Amniotic stem cell (primary cell): Measurements from ENCODE around the gene EHD4.
A peak's percentile ranks its signal among the peaks of the same experiment; 100 is the strongest.

Experiments used
- DNase-seq: peaks from one replicate; lab custom pipeline; 2025; lab: John Stamatoyannopoulos, UW

The EHD4 gene

DNA sequence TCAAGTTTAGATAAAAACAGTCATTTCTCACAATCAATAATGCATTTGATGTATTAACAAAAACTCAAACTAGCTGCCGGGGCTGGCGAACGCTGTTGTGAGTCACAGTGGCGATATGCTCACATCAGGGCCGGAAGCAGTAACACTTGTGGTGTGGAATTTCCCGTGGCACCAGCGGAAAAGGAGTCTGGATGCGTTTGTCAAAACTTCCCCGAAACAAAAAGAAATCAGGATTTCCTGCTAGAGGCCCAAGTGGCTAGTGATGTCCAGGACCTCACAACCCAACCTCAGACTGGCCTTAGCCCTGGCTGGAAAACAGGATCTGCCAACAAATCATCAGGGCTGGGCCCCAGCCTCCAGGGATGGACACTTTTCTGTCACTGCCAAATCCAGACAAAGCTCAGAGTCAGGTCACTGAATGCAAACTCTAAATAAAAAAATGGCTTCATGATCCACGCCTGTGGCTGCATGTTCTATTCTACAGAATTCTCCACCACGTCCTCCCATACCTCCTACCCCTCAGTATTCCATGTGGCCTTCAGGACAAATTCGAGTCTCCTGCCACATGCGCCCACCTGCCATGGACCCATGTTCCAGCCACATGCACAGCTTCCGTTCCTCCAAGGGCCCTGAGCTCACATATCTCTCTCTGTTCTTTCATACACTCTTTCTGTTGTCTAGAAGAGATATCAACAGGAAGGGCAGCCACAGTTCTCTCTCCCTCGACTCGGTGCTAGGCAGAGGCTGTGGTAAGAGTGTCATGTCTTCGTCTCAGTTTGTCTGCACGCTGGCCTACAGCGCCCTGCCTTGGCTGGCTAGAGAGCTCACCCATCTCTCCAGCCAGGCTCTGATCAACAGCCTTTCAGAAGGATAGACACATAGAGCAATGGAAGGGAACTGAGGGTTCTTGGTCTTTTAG is 35.4 kb downstream of the EHD4 start:
- DNase-seq = no peak

- no peak for DNase-seq
Observed at GRCh38 chr15:41936155-41936554, 36.2 kb downstream of the EHD4 start.

- DNase-seq = no peak
Observed at GRCh38 chr15:41935566-41936020, 36.8 kb downstream of the EHD4 start.

DNA sequence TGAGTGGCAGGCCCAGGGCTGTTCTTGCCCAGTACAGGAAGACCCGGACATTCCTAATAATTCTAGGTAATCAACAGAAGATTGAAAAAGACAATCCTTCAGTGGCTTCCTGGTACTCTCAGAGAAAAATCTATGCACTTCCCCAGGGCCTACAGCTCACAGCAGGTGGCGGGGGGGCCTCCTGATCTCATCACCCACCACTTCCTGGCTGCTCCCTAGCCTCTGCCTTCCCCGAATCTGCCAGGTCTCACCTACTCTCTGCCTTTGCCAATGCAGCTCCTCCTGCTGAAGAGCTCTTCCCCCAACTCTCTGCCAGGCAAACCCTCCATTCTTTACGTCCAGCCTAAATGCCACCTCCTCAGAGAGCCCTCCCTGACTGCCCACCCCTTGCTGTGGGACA is 37.5 kb downstream of the EHD4 start:
- no peak for DNase-seq

- DNase-seq = no peak
Observed at GRCh38 chr15:41933771-41934170, 38.6 kb downstream of the EHD4 start.

- no peak for DNase-seq
Observed at GRCh38 chr15:41933326-41933725, 39.0 kb downstream of the EHD4 start.

GRCh38 chr15:41932511-41933289 is 39.7 kb downstream of the EHD4 start:
- no peak for DNase-seq

- DNase-seq = no peak
Observed at GRCh38 chr15:41932101-41932500, 40.3 kb downstream of the EHD4 start.

GRCh38 chr15:41930867-41931222 is 41.5 kb downstream of the EHD4 start:
- DNase-seq = no peak

- DNase-seq = peak; percentile 79
Observed at GRCh38 chr15:41930221-41930866, 42.0 kb downstream of the EHD4 start.

GRCh38 chr15:41928637-41929620 is 43.4 kb downstream of the EHD4 start:
- no peak for DNase-seq

GRCh38 chr15:41928100-41928499 is 44.3 kb downstream of the EHD4 start:
- no peak for DNase-seq

GRCh38 chr15:41927536-41927935 is 44.8 kb downstream of the EHD4 start:
- no peak for DNase-seq

- no peak for DNase-seq
Observed at GRCh38 chr15:41926185-41927056, 45.9 kb downstream of the EHD4 start.

DNA sequence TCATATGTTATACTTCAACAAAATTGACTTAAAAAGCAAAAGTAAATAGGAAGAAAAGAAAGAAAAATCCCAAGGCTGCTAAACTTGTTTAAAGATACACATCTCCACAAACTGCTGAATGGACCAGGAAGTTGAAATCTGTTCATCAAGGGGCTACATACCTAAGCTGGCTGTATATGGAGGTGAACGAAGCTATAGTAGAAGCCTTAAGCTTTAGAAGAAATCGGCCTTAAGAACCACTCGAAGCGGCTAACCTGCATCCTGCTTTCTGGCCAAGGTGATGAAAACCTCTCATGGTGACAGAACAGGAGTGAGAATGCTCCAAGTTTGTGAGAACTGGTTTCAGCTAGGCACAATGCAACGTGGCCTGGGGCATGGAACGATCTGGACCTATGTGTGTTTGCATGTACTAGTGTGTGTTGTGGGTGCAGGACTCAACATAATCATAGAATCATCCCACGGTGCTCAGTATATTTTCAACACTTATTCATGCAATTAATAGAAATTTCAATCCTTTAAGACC is 47.2 kb downstream of the EHD4 start:
- DNase-seq = no peak

DNA sequence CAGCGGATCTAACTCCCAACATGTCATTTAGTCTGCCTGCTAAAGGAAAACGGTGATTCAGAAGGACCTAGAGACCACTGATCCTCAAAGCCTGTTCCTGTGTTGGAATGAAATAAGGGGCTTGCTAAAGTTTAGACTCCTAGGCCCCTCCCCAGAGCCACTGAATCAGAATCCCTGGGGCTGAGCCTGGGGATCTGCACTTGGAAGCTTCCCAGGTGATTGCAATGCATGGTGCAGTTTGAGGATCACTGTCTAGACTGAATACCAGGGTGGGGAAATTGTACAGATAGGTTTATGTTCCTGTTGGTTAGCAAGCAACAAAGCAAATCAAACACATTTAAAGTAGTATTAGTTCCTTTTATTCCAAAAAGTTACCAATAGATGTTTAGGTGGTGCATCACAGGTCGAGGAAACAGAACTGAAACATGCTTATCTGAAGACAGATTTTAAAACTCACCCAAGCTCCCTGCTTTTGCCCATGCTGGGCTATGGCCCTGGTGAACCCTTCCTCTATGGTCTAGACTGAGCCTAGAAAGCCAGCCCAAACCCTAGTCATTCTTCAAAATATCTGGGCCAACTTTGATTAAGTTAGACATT is 48.9 kb downstream of the EHD4 start:
- no peak for DNase-seq

DNA sequence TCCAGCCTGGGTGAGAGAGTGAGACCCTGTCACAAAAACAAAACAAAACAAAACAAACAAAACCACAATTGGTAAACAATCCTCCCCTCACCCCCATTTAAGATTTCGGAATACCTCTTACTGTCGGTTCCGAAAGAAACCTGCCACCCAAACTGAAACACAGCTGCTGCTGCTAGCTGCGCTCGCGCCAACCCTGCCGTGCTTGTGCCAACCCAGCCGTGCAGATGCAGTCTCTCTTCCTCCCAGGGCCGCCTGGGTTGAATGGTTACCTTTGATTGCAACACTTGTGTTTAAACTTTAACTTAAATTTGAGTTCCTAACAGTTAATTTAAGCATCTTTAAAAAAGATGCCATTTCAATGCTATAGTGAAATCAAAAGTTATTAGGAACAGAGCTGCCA is 50.0 kb downstream of the EHD4 start:
- DNase-seq = no peak

DNA sequence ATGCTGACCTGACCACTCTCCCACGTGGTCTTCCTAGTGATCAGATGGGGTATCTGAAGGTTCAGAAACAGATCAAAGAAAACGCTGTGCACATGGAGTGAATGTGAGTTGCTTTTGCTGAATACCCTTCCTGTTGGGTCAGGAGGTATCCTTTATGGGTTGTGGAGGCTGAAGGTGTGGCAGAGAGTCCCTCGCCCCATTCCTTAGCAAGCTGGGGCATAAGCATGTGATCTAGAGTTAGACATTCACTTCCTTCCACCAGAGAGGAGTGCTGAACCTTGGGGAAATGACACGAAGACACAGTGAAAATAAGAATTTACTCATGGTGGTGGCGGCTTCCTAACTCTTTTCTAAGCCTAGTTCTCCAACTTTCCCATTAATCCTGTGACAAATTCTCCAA is 50.7 kb downstream of the EHD4 start:
- DNase-seq = no peak

- no peak for DNase-seq
Observed at GRCh38 chr15:41921167-41921566, 51.2 kb downstream of the EHD4 start.
